GM12878 (cell line): Measurements from ENCODE around the gene RAB25. TPM values are rescaled to one million over a fixed set of nuclear protein-coding genes. Genes with fewer than 3 reads are reported as not detected.

Source experiments
- ATAC-seq: fragments of 200-7000 bp; cut with Tn5 transposase; 3 replicates; pipeline ENCODE4 v1.9.1; 2020; ENCODE audit warnings: mild to moderate bottlenecking, moderate library complexity
- BruUV-seq: library from RNA; stranded (reverse); fragments of 400-500 nt; replicated peaks from 2 replicates; lab custom pipeline; 2021; lab: Mats Ljungman, UMichigan
- CTCF ChIA-PET: fragments of 300-600 bp; sonication (Branson Sonifier 250); formaldehyde crosslinking; extraction: SDS; loops from one replicate; lab custom pipeline; 2021; ENCODE audit warnings: inconsistent platforms; lab: Yijun Ruan, JAX
- POLR2A ChIA-PET: fragments of 350-600 bp; formaldehyde crosslinking; extraction: SDS; loops from one replicate; lab custom pipeline; 2021; ENCODE audit warnings: inconsistent platforms; lab: Charles Lee
- RAD21 ChIA-PET: fragments of 300-600 bp; sonication (Branson Sonifier 250); formaldehyde crosslinking; loops from one replicate; lab custom pipeline; 2023; ENCODE audit warnings: antibody characterized with exemption; ENCODE audit not compliant: unreplicated experiment; lab: Charles Lee
- SMC1A ChIA-PET: fragments of 300-600 bp; sonication (Branson Sonifier 250); formaldehyde crosslinking; loops from one replicate; lab custom pipeline; 2023; ENCODE audit not compliant: unreplicated experiment, uncharacterized antibody; lab: Charles Lee
- DNase-seq: peaks from one replicate; pipeline ENCODE4 v3.0.0-alpha.2; 2011; ENCODE audit warnings: low read depth, low spot score
- FAIRE-seq: peaks from 3 replicates; lab custom pipeline; 2011; peaks lifted over from hg19 to GRCh38; lab: Jason Lieb, UNC
- H2AFZ ChIP-seq: 2 replicates; pipeline ENCODE4 v1.6.0; 2011; ENCODE audit warnings: low read depth, low read length, control low read depth; ENCODE audit not compliant: control insufficient read depth
- H3K27ac ChIP-seq: 2 replicates; pipeline ENCODE4 v1.5.1; 2011; ENCODE audit warnings: control low read depth; ENCODE audit not compliant: control insufficient read depth, insufficient read depth
- H3K27me3 ChIP-seq, 2 experiments: replicated peaks in 1 of 2; 2 replicates each; pipeline versions ENCODE4 v1.6.0 to v1.6.1; 2011; ENCODE audit warnings: low read length in 1 of 2; ENCODE audit not compliant: control insufficient read depth in 2 of 2, insufficient read depth in 2 of 2
- H3K36me3 ChIP-seq, 2 experiments: 2 replicates each; pipeline ENCODE4 v1.5.1; 2011; ENCODE audit warnings: low read length in 1 of 2; ENCODE audit not compliant: control insufficient read depth in 2 of 2, insufficient read depth in 2 of 2
- H3K4me1 ChIP-seq: 2 replicates; pipeline ENCODE4 v1.6.1; 2011; ENCODE audit warnings: mild to moderate bottlenecking, low read length, moderate library complexity, mixed read lengths; ENCODE audit not compliant: control insufficient read depth, insufficient read depth
- H3K4me2 ChIP-seq: 2 replicates; pipeline ENCODE4 v1.6.0; 2011; ENCODE audit warnings: control low read depth; ENCODE audit not compliant: control insufficient read depth, insufficient read depth
- H3K4me3 ChIP-seq: fragments of 200-600 bp; sonication (generic); 2 replicates; pipeline ENCODE4 v1.5.1; 2016
- H3K79me2 ChIP-seq: 2 replicates; pipeline ENCODE4 v1.6.0; 2011; ENCODE audit warnings: low read length; ENCODE audit not compliant: control insufficient read depth, insufficient read depth
- H3K9ac ChIP-seq: 2 replicates; pipeline ENCODE4 v1.8.0; 2011; ENCODE audit warnings: low read length, control low read depth, mixed read lengths; ENCODE audit not compliant: control insufficient read depth, insufficient read depth
- H3K9me3 ChIP-seq: replicated peaks from 3 replicates; pipeline ENCODE4 v1.5.1; 2011; ENCODE audit warnings: mild to moderate bottlenecking, low read length; ENCODE audit not compliant: control insufficient read depth, insufficient read depth
- H4K20me1 ChIP-seq: 2 replicates; pipeline ENCODE4 v1.6.0; 2011; ENCODE audit not compliant: control insufficient read depth, insufficient read depth
- E4F1 ChIP-seq: fragments of 450-650 bp; IDR thresholded peaks from 2 replicates; pipeline ENCODE4 v1.6.1; 2018; ENCODE audit warnings: borderline replicate concordance, mild to moderate bottlenecking; ENCODE audit not compliant: partially characterized antibody
- MEF2A ChIP-seq: IDR thresholded peaks from 2 replicates; pipeline ENCODE4 v1.6.1; 2011; ENCODE audit warnings: low read depth, mild to moderate bottlenecking, low read length, moderate library complexity; ENCODE audit not compliant: insufficient read depth
- MXI1 ChIP-seq: fragments of 150-350 bp; IDR thresholded peaks from 2 replicates; pipeline ENCODE4 v1.6.1; 2011; ENCODE audit warnings: low read depth, mild to moderate bottlenecking, inconsistent platforms, low read length, improper control_type of control experiment
- PAX8 ChIP-seq: fragments of 450-650 bp; IDR thresholded peaks from 2 replicates; pipeline ENCODE4 v1.6.1; 2017; ENCODE audit warnings: mild to moderate bottlenecking, moderate library complexity
- PRDM15 ChIP-seq: fragments of 450-650 bp; formaldehyde crosslinking; IDR thresholded peaks from 2 replicates; pipeline ENCODE4 v1.4.0; 2020; ENCODE audit warnings: mild to moderate bottlenecking, moderate library complexity
- RCOR1 ChIP-seq: conservative IDR thresholded peaks from 2 replicates; pipeline ENCODE4 v1.6.1; 2012; ENCODE audit warnings: low read depth, low read length, improper control_type of control experiment
- RUNX3 ChIP-seq: IDR thresholded peaks from 2 replicates; pipeline ENCODE4 v1.6.1; 2012; ENCODE audit warnings: low read length, inconsistent platforms
- SMC3 ChIP-seq: IDR thresholded peaks from 2 replicates; pipeline ENCODE4 v1.6.1; 2011; ENCODE audit warnings: low read length, improper control_type of control experiment, borderline replicate concordance
- TCF7 ChIP-seq: IDR thresholded peaks from 2 replicates; pipeline ENCODE4 v1.6.1; 2014; ENCODE audit warnings: antibody characterized with exemption, borderline replicate concordance
- ZNF687 ChIP-seq: fragments of 450-650 bp; IDR thresholded peaks from 2 replicates; pipeline ENCODE4 v1.6.1; 2017; ENCODE audit warnings: mild to moderate bottlenecking, moderate library complexity
- WGBS: methylation state at CpG from one replicate; pipeline ENCODE4 v1.1.6; 2016; ENCODE audit warnings: low lambda C conversion rate; ENCODE audit not compliant: insufficient replicate concordance, insufficient coverage; ENCODE audit errors: missing lambda C conversion rate; 5-methylcytosine and 5-hydroxymethylcytosine counted together
- in situ Hi-C: fragments of 300-500 bp; cut with MboI; formaldehyde crosslinking; loops from 9 replicates; pipeline ENCODE4 v1.14.3; 2018; ENCODE audit warnings: mixed read lengths
- intact Hi-C: fragments of 100-400 bp; cut with micrococcal nuclease; formaldehyde crosslinking; loops from one replicate; pipeline ENCODE4 v1.14.2; 2022; ENCODE audit not compliant: unreplicated experiment
- polyA plus RNA-seq, 11 experiments: library from polyadenylated mRNA; depleted of rRNA in 4 of 11; unstranded in 6 of 11; stranded (reverse) in 5 of 11; fragments of >200 nt; fragmentation: Nextera tagmentation in 4 of 11; fragmentation: Illumina TruSeq in 1 of 11; extraction: Ambion mirVana in 4 of 11; extraction: Trizol in 1 of 11; gene quantifications; 1 replicate in 1 of 11; 2 replicates in 10 of 11; pipeline versions ENCODE4 v1.2.1 to v1.2.3, GENCODE V29; 2011 to 2016; ENCODE audit warnings: inconsistent platforms in 2 of 11, missing spikeins in 2 of 11, low read depth in 1 of 11
- total RNA-seq, 4 experiments: library from RNA; depleted of rRNA in 3 of 4; stranded (reverse); fragments of >200 nt in 3 of 4; fragmentation: Illumina TruSeq in 1 of 4; extraction: Trizol in 1 of 4; gene quantifications; 2 replicates each; pipeline versions ENCODE4 v1.2.1 to v1.2.3, GENCODE V29; 2013 to 2021
- TF ChIP-seq, protein P1 (sequence below): IDR thresholded peaks from 2 replicates; pipeline ENCODE4 v1.6.1; 2011; ENCODE audit warnings: mild to moderate bottlenecking, low read depth, low read length, moderate library complexity; ENCODE audit not compliant: insufficient replicate concordance

RAB25 gene
- total and polyA plus RNA-seq, 10 of the 15 experiments (the other 5 are each of a cell fraction or from before 2014, with no cell fraction given): 0.16 to 0.36 (median 0.22) TPM; not detected in 7

DNA sequence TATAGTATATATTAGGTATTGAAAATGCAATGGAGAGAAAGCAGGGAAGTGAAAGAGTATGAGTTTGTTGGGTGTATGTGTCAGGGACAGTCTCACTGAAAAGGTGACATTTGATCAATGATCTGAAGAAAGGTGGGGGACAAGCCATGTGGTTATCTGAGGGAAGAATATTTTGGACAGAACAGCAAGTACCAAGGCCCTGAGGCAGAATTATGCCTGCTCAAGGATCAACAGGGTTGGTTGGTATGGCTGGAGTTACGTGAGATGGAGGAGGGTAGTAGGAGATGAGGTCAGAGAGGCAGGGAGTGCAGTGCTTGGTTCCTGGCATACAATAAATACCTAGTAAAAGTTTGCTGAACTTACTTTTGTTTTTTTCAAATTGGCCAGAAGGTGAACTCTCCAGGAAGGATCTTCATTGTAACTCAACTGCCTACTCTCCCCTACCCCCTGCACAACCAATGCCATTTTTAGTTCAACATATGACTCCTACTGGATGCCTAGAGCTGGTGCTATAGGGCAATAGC is 4.6 kb upstream of the RAB25 start:
- BruUV-seq: no TSS peak
- WGBS: 100% methylated on average over 1 of the region's 1 CpG
- CTCF ChIA-PET: interaction anchor here (0.5 to 3.1 kb wide), 4 partner anchors 9 to 176 kb away, joined by 4 to 28 read pairs (median 5); no protein-coding TSS in a partner anchor
- FAIRE-seq: no peak
- intact Hi-C loops: loop anchor here (10.0 kb wide), 1 partner anchor 202 kb away; the partner anchor contains the start of genes GON4L and SYT11
- H3K27me3 ChIP-seq: no peaks in the 10 kb centered on the region
- H3K36me3 ChIP-seq: no peaks in the 10 kb centered on the region
- DNase-seq: no peak
- no peak overlapping the region for H3K27ac ChIP-seq
- H3K9me3 ChIP-seq: no peaks in the 10 kb centered on the region
- RAD21 ChIA-PET: interaction anchor here (1.1 to 1.8 kb wide), 2 partner anchors 10 to 118 kb away, joined by 3 to 5 read pairs; no protein-coding TSS in a partner anchor
- POLR2A ChIA-PET: interaction anchor here (1.2 kb wide), 2 partner anchors 43 to 111 kb away, joined by 3 to 4 read pairs; no protein-coding TSS in a partner anchor
- no peak for ATAC-seq
- H3K4me3 ChIP-seq: no peak overlapping the region
- H2AFZ ChIP-seq: no peak overlapping the region
- H4K20me1 ChIP-seq: no peaks in the 10 kb centered on the region
- H3K4me2 ChIP-seq: peak overlapping the region; percentile 28; the same call in 1 of the 2 replicates
- H3K79me2 ChIP-seq: peaks cover 19% of the 10 kb centered on the region
- no peak overlapping the region for H3K9ac ChIP-seq
- SMC1A ChIA-PET: interaction anchor here (2.0 to 2.3 kb wide), 2 partner anchors 10 to 118 kb away, joined by 7 to 12 read pairs; no protein-coding TSS in a partner anchor
- in situ Hi-C loops: no loop called here
- H3K4me1 ChIP-seq: no peaks in the 10 kb centered on the region; the same call in 1 of the 2 replicates
- TF ChIP-seq PRDM15 (no peak), SMC3 (no peak), RCOR1 (no peak), MEF2A (no peak), E4F1 (no peak), PAX8 (no peak), ZNF687 (no peak), MXI1 (no peak), TCF7 (no peak), RUNX3 (no peak)
- TF ChIP-seq, protein P1, sequence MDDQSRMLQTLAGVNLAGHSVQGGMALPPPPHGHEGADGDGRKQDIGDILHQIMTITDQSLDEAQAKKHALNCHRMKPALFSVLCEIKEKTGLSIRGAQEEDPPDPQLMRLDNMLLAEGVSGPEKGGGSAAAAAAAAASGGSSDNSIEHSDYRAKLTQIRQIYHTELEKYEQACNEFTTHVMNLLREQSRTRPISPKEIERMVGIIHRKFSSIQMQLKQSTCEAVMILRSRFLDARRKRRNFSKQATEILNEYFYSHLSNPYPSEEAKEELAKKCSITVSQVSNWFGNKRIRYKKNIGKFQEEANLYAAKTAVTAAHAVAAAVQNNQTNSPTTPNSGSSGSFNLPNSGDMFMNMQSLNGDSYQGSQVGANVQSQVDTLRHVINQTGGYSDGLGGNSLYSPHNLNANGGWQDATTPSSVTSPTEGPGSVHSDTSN: no peak
